ENCODE results near the gene CSTA.

CSTA gene

DNA sequence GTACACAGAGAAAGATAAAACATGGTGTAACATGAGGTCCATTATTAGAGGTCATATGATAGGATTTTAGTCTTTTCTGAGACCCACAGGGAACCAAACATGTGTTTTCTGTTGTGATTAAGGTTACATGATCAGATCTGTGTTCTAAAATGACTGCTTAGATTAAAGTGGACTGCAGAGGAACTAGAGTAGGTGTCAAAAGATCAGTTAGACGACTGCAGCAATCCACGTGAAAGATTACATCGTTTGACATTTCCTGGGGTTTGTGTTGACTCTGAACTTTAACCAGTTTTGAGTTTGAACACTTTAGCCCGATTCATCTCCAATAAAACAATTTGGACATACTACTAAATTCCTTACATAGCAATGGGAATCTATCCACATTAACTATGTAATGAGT lies 52.9 kb downstream of the CSTA start:
- no peak for ATAC-seq
- no peak for DNase-seq

DNA sequence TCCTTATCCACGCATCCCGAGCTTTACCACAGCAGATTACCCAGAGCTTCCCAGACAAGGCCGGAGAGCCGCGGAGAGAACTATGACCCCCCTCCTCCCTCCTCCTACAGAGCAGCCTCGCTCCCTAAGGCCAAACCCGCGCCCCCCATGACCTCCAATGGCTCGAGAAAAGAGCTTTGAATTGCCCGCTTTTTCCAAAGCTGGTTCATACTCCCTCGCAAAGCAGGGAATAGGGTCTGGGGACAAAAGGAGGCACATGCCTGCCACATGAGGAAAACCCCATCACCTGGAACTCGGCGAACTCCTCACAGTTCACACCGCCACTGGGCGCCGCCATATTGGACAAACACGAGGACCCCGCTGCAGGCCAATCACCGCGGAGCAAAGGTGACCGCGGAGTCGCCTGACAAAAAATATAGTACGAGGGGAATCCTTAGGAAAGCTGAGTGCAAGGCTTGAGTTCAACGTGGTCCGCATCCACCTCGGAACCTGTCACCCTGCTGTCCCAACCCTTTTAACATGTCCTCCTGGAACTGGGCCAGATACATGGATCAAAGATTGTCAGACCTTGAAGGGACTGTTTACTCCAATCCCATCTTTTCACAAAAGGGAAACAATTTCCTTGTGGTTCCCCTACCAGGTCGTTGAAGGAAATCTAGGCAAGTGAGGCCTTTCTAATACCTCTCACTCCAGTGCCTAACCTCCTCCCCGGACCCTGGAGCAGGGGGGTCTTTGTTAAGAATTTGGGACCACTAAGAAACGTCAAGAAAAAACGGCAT lies 58.0 kb downstream of the CSTA start, which contains the start of gene MIX23:
MIX23 (minus strand) TSS at position 344 of the 779 bp plus-strand sequence; CDS start at position 337, 7 bp downstream.
- ATAC-seq (peak; percentile 39), DNase-seq (peak; percentile 91)

DNA sequence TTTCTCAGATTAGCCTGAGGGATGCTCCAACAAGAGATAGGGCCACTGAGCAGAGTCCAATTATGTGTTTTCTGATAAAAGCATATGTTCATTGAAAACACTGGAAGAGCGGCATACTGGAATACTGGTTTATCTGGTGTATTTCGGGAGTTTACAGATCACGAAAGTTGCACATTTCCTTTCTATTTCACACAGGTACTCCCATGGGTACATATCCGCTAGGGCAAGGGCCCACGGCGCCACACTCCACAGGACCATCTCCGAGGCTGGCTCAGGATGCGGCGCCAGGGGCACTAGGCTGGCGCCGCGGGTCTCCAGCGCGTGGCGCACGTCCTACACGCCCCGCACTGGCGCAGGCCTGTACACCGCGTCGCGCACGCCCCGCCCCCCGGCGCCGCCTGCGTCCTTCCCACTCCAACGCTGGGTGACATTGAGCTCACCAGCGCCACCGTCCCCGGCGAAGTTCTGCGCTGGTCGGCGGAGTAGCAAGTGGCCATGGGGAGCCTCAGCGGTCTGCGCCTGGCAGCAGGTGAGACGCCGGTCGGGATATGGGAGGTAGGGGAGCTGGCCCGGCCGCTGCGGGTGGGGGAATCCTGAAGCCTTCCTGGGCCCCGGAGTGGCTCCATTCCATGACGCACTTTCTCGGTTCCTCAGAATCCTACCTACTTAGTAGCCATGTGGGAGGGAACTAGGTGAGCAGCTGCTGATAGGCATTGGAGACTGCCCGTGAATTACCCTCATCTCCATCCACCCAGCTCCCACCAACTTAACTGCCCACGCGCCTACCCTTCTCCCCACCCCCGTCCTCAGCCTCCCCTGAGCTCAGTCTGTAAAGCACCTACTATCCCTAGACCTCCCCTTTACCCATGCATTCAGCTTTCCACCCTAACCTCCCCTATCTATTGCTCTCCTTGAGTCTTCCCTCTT lies 59.0 kb downstream of the CSTA start, which contains the start of gene FAM162A:
FAM162A (plus strand) TSS at position 412 of the 927 bp plus-strand sequence; CDS start at position 496, 84 bp downstream.
- peak; percentile 94 for DNase-seq
- peak; percentile 95 for ATAC-seq

DNA sequence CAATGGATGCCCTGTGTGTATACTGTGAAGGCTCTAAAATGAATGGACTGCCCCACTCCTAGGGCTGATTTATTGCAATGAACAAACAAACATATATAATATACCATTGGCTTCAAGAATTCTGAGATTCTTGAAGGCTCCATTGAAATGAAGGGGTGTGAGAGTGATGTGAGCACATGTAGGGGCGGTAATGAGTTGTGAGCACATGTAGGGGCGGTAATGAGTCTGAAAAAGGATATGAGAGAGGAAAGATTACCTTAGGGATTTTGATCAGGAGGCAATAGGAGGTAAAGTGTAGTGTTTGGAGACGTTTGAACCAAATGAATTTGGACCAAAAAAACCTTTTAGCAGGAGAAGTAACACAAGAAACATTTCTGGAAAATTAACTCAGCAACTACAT lies 62.7 kb downstream of the CSTA start:
- ATAC-seq: no peak

DNA sequence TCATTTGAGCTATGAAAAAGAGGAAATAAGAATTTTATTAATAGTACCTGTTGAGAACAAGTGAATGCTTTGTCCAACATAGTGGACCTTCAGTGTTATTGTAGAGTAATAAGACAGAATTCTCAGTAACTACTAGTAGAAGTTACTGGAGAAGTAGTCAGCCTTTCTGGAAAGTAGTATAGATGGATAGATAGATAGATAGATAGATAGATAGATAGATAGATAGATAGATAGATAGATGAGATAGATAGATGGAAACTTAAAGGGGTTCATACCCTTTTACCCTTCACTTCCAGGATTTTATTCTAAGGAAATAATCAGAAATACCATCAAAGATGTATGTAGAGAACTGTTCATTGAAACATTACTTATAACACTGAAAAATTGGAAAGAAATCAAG lies 64.1 kb downstream of the CSTA start:
- ATAC-seq (no peak), DNase-seq (no peak)

More for the DNA sequence above, 62.7 kb downstream of the CSTA start:
- no peak for DNase-seq

DNA sequence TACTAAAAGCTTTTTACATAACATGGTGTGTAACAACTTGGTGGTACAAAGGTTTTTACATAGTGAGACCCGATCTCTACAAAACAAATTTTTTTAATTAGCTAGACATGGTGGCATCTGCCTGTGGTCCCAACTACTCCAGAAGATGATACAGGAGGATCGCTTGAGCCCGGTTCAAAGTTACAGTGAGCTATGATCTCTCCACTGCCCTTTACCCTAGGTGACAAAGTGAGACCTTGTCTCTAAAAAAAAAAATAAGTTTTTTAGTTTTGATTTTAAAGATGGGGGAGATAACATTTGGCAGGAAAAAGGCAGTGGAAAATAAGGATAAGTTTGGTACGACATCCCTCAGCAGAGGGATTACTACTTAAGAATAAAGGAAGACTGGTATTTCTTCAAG lies 64.8 kb downstream of the CSTA start:
- ATAC-seq: no peak

DNA sequence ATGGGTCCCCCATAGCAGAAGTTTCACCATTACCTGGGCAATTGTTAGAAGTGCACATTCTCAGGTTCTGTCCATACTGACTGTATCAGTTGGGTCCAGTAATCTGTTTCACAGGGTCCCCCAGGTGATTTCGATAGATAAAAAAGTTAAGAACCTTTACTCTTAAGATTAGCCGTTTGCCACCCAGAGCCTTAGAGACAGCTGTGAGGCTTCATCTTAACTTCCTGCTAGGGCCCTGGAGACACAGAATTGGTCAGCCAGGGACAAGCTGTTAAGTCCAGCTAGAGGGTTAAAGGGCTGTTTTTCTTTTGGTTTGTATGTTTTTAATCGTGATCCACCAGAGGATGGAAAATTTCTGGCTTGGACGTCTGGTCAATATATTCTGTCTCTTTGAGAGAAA lies 65.6 kb downstream of the CSTA start:
- ATAC-seq: no peak
- no peak for DNase-seq

More for the DNA sequence above, 64.8 kb downstream of the CSTA start:
- no peak for DNase-seq
